Breast epithelium (tissue), 4 donors: Measurements from ENCODE around the gene PKHD1. TPM values are rescaled to one million over a fixed set of nuclear protein-coding genes. Genes with fewer than 3 reads are reported as not detected.

Source experiments
- DNase-seq, 2 donors: peaks; one replicate each; pipeline ENCODE4 v3.0.0-alpha.2; 2019; ENCODE audit warnings: low spot score in 2 of 2
- H3K27ac ChIP-seq, 2 donors: fragments of 200-600 bp; sonication (generic) in 1 of 2; one replicate each; pipeline ENCODE4 v1.5.1; 2016 to 2019; ENCODE audit warnings: mild to moderate bottlenecking in 1 of 2
- H3K27me3 ChIP-seq, 2 donors: fragments of 200-600 bp; sonication (generic) in 1 of 2; one replicate each; pipeline versions ENCODE4 v1.5.1 to v1.6.0; 2017 to 2019; ENCODE audit warnings: control low read depth in 1 of 2, mild to moderate bottlenecking in 1 of 2
- H3K36me3 ChIP-seq: fragments of 200-600 bp; one replicate; pipeline ENCODE4 v1.5.1; 2019
- H3K4me1 ChIP-seq, 2 donors: fragments of 200-600 bp; sonication (generic); one replicate each; pipeline ENCODE4 v1.5.1; 2016 to 2019; ENCODE audit warnings: control low read depth in 1 of 2
- H3K4me3 ChIP-seq, 3 donors: fragments of 200-600 bp; sonication (generic); 1 replicate in 2 of 3; 2 replicates in 1 of 3; pipeline ENCODE4 v1.5.1; 2016 to 2019; ENCODE audit warnings: mild to moderate bottlenecking in 3 of 3, moderate library complexity in 2 of 3
- H3K9me3 ChIP-seq, 2 donors: fragments of 200-600 bp; sonication (generic) in 1 of 2; one replicate each; pipeline ENCODE4 v1.5.1; 2016 to 2019; ENCODE audit warnings: control low read depth in 1 of 2
- POLR2A ChIP-seq: fragments of 450-650 bp; IDR thresholded peaks from one replicate; pipeline ENCODE4 v1.6.1; 2016; ENCODE audit warnings: antibody characterized with exemption, mild to moderate bottlenecking, moderate library complexity
- POLR2AphosphoS5 ChIP-seq, 3 donors: sonication (generic); formaldehyde crosslinking; IDR thresholded peaks; one replicate each; pipeline ENCODE4 v1.6.1; 2017; ENCODE audit warnings: antibody characterized with exemption in 3 of 3
- intact Hi-C: fragments of 100-400 bp; cut with DNase I; formaldehyde crosslinking; loops from one replicate; pipeline ENCODE4 v1.15.1; 2023; ENCODE audit warnings: low total_unique reads
- total RNA-seq, 3 donors: library from RNA; depleted of rRNA; stranded (reverse); fragments of >200 nt; gene quantifications; one replicate each; pipeline ENCODE4 v1.1.0, GENCODE V29; 2016
- TF ChIP-seq, protein P1 (sequence below), 3 donors: fragments of 450-650 bp; IDR thresholded peaks; one replicate each; pipeline ENCODE4 v1.5.1; 2016 to 2017; ENCODE audit warnings: antibody characterized with exemption in 3 of 3, mild to moderate bottlenecking in 3 of 3, moderate library complexity in 3 of 3

Gene PKHD1
- total RNA-seq, 3 donors from 2014 or later: 0.44 to 1.1 (median 0.66) TPM

DNA sequence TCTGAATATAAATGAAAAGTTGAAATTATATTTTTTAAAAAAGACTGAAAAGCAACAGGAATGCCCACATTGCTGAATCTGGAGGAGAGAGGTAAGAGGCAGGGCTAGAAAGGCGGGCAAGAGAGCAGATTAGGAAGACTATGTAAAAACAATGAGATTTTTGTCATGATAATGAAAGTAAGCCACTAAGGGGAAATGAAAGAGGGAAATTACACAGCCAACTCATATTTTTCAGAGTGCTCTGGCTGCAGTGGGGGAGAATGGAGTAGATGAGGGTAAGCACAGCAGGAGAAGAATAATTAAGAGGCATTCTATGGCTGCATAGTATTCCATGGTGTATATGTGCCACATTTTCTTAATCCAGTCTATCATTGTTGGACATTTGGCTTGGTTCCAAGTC is 281.9 kb downstream of the PKHD1 start:
- Histone ChIP-seq H3K36me3 (no peaks in the 10 kb centered on the region), H3K27ac (no peak overlapping the region), H3K4me1 (no peaks in the 10 kb centered on the region), H3K27me3 (no peaks in the 10 kb centered on the region), H3K9me3 (peaks cover 0 to 2% of the 10 kb centered on the region in 2 donors), H3K4me3 (no peak overlapping the region)
- no peak for DNase-seq
- intact Hi-C loops: no loop called here
- no peak for TF ChIP-seq POLR2AphosphoS5 (IDR thresholded peaks at IDR 0.05)
- no peak for TF ChIP-seq POLR2A
- TF ChIP-seq, protein P1, sequence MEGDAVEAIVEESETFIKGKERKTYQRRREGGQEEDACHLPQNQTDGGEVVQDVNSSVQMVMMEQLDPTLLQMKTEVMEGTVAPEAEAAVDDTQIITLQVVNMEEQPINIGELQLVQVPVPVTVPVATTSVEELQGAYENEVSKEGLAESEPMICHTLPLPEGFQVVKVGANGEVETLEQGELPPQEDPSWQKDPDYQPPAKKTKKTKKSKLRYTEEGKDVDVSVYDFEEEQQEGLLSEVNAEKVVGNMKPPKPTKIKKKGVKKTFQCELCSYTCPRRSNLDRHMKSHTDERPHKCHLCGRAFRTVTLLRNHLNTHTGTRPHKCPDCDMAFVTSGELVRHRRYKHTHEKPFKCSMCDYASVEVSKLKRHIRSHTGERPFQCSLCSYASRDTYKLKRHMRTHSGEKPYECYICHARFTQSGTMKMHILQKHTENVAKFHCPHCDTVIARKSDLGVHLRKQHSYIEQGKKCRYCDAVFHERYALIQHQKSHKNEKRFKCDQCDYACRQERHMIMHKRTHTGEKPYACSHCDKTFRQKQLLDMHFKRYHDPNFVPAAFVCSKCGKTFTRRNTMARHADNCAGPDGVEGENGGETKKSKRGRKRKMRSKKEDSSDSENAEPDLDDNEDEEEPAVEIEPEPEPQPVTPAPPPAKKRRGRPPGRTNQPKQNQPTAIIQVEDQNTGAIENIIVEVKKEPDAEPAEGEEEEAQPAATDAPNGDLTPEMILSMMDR (IDR thresholded peaks at IDR 0.05): no peak

DNA sequence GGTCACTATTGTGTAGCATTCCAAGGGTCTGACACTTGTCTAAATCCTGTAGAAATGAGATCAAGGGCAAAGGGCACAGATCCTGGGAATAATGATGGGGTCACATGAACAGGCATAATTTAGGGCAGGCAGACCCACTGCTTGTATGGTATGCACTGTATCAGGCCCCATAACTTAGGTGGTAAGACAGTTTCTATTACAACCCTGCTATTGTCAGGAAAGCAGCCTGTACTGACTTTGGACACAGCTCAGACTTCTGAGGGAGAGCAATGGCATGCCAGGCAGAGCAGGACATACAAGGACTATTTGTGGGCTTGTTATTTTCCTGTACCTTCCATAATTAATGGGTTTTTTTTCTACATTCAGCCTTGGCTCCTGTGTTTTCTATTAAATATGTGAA is 286.8 kb downstream of the PKHD1 start:
- no peak for TF ChIP-seq POLR2A
- TF ChIP-seq, protein P1 (IDR thresholded peaks at IDR 0.05): no peak
- TF ChIP-seq POLR2AphosphoS5 (IDR thresholded peaks at IDR 0.05): no peak
- Histone ChIP-seq H3K4me3 (no peak overlapping the region), H3K27me3 (no peaks in the 10 kb centered on the region), H3K4me1 (no peaks in the 10 kb centered on the region), H3K36me3 (no peaks in the 10 kb centered on the region), H3K27ac (no peak overlapping the region), H3K9me3 (peaks cover 0 to 9% of the 10 kb centered on the region in 2 donors)
- intact Hi-C loops: no loop called here
- no peak for DNase-seq

DNA sequence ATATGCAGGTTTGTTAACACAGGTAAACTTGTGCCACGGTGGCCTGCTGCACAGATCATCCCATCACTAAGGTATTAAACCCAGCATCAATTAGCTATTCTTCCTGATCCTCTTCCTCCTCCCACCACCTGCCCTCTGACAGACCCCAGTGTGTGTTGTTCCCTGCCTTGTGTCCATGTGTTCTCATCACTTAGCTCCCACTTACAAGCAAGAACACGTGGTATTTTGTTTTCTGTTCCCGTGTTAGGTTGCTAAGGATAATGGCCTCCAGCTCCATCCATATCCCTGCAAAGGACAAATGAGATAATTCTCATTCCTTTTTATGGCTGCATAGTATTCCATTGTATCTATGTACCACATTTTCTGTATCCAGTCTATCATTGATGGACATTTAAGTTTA is 294.0 kb downstream of the PKHD1 start:
- H3K36me3 ChIP-seq: no peaks in the 10 kb centered on the region
- no peak overlapping the region for H3K27ac ChIP-seq
- intact Hi-C loops: no loop called here
- no peak for TF ChIP-seq POLR2A
- no peaks in the 10 kb centered on the region for H3K27me3 ChIP-seq
- peaks cover 0 to 12% of the 10 kb centered on the region in 2 donors for H3K9me3 ChIP-seq
- DNase-seq: no peak
- no peak overlapping the region for H3K4me3 ChIP-seq
- no peaks in the 10 kb centered on the region for H3K4me1 ChIP-seq

GRCh38 chr6:51792273-51793030 is 295.0 kb downstream of the PKHD1 start:
- H3K27ac ChIP-seq: no peak overlapping the region
- no peaks in the 10 kb centered on the region for H3K36me3 ChIP-seq
- no peaks in the 10 kb centered on the region for H3K27me3 ChIP-seq
- no peak overlapping the region for H3K4me3 ChIP-seq
- no peak for DNase-seq
- intact Hi-C loops: no loop called here
- no peaks in the 10 kb centered on the region for H3K4me1 ChIP-seq
- peaks cover 0 to 12% of the 10 kb centered on the region in 2 donors for H3K9me3 ChIP-seq
- TF ChIP-seq POLR2AphosphoS5 (IDR thresholded peaks at IDR 0.05) (no peak), POLR2A (no peak)
- TF ChIP-seq, protein P1 (IDR thresholded peaks at IDR 0.05): no peak

DNA sequence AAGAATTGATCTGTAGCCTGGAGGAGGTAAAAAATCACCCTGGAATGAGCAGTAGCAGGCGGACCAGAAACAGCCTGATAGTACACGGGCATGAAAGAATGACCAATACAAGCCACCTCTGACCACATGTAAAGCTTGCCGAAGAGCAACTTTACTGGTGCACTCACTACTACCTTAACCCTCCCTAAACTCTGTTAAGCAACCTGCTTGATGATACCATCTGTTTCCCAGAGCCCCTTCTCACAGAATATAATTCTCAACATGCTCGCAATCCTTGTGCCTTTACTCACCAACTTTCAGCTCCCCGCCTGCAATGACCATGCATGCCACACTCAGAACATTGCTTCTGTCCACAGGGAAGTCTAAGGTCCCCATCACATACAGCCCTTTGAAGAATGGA is 296.5 kb downstream of the PKHD1 start:
- H3K36me3 ChIP-seq: no peaks in the 10 kb centered on the region
- DNase-seq: no peak
- TF ChIP-seq POLR2A (no peak), POLR2AphosphoS5 (IDR thresholded peaks at IDR 0.05) (no peak)
- TF ChIP-seq, protein P1 (IDR thresholded peaks at IDR 0.05): no peak
- no peaks in the 10 kb centered on the region for H3K4me1 ChIP-seq
- H3K27ac ChIP-seq: no peak overlapping the region
- H3K27me3 ChIP-seq: no peaks in the 10 kb centered on the region
- H3K9me3 ChIP-seq: peaks cover 0 to 7% of the 10 kb centered on the region in 2 donors
- no peak overlapping the region for H3K4me3 ChIP-seq
- intact Hi-C loops: no loop called here
